Suprapubic skin (tissue), 4 donors: ENCODE data around the gene CYB561D1. TPM values are rescaled to one million over a fixed set of nuclear protein-coding genes. Genes with fewer than 3 reads are reported as not detected.

ENCODE experiments used
- DNase-seq, 2 donors: peaks; one replicate each; pipeline ENCODE4 v3.0.0-alpha.2; 2019; ENCODE audit warnings: low spot score in 2 of 2
- H3K27ac ChIP-seq: fragments of 200-600 bp; sonication (generic); one replicate; pipeline ENCODE4 v1.5.1; 2019
- H3K27me3 ChIP-seq: fragments of 200-600 bp; sonication (generic); one replicate; pipeline ENCODE4 v1.5.1; 2019
- H3K36me3 ChIP-seq: fragments of 200-600 bp; sonication (generic); one replicate; pipeline ENCODE4 v1.5.1; 2019
- H3K4me1 ChIP-seq: fragments of 200-600 bp; sonication (generic); one replicate; pipeline ENCODE4 v1.5.1; 2019
- H3K4me3 ChIP-seq: fragments of 200-600 bp; sonication (generic); one replicate; pipeline ENCODE4 v1.5.1; 2019; ENCODE audit warnings: mild to moderate bottlenecking
- H3K9me3 ChIP-seq: fragments of 200-600 bp; sonication (generic); one replicate; pipeline ENCODE4 v1.5.1; 2019
- EP300 ChIP-seq: sonication (generic); formaldehyde crosslinking; IDR thresholded peaks from one replicate; pipeline ENCODE4 v1.6.1; 2017; ENCODE audit warnings: antibody characterized with exemption
- POLR2A ChIP-seq, 2 donors: fragments of 450-650 bp; IDR thresholded peaks; one replicate each; pipeline ENCODE4 v1.6.1; 2017; ENCODE audit warnings: antibody characterized with exemption in 2 of 2, mild to moderate bottlenecking in 2 of 2, moderate library complexity in 2 of 2
- POLR2AphosphoS5 ChIP-seq, 3 donors: sonication (generic); formaldehyde crosslinking; IDR thresholded peaks; one replicate each; pipeline ENCODE4 v1.6.1; 2017; ENCODE audit warnings: antibody characterized with exemption in 3 of 3
- WGBS: methylation state at CpG from one replicate; pipeline ENCODE4 v1.1.5; 2018; 5-methylcytosine and 5-hydroxymethylcytosine counted together
- total RNA-seq, 4 donors: library from RNA; depleted of rRNA; stranded (reverse); fragments of >200 nt; gene quantifications; one replicate each; pipeline ENCODE4 v1.1.0, GENCODE V29; 2016
- TF ChIP-seq, protein P1 (sequence below), 2 donors: fragments of 200-600 bp in 1 of 2; fragments of 450-650 bp in 1 of 2; sonication (generic) in 1 of 2; IDR thresholded peaks; one replicate each; pipeline ENCODE4 v1.5.1; 2016 to 2019; ENCODE audit warnings: antibody characterized with exemption in 2 of 2, mild to moderate bottlenecking in 1 of 2, moderate library complexity in 1 of 2

CYB561D1 gene
- total RNA-seq, 4 donors from 2014 or later = 12.3 to 27.4 (median 24.7) TPM

DNA sequence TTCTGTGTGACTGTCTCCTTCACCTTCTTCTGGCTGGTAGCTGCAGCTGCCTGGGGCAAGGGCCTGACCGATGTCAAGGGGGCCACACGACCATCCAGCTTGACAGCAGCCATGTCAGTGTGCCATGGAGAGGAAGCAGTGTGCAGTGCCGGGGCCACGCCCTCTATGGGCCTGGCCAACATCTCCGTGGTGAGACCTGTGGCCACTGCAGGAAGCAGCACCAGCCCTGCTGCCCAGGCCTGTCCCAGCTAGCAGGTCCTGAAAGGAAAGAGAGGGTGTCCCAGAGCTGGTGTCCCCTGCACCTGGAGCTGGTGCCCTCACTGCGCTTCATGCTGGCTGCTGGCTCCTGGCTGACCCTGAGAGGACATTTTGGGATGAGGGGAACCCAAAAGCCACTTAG lies 16.1 kb upstream of the CYB561D1 start:
- 60% methylated on average over 3 of the region's 6 CpGs for WGBS
- H3K9me3 ChIP-seq = no peaks in the 10 kb centered on the region
- H3K36me3 ChIP-seq = no peaks in the 10 kb centered on the region
- no peak for DNase-seq
- TF ChIP-seq POLR2A (IDR thresholded peaks at IDR 0.05) = no peak
- TF ChIP-seq EP300 = no peak
- TF ChIP-seq POLR2AphosphoS5 (IDR thresholded peaks at IDR 0.05) = no peak
- TF ChIP-seq, protein P1, sequence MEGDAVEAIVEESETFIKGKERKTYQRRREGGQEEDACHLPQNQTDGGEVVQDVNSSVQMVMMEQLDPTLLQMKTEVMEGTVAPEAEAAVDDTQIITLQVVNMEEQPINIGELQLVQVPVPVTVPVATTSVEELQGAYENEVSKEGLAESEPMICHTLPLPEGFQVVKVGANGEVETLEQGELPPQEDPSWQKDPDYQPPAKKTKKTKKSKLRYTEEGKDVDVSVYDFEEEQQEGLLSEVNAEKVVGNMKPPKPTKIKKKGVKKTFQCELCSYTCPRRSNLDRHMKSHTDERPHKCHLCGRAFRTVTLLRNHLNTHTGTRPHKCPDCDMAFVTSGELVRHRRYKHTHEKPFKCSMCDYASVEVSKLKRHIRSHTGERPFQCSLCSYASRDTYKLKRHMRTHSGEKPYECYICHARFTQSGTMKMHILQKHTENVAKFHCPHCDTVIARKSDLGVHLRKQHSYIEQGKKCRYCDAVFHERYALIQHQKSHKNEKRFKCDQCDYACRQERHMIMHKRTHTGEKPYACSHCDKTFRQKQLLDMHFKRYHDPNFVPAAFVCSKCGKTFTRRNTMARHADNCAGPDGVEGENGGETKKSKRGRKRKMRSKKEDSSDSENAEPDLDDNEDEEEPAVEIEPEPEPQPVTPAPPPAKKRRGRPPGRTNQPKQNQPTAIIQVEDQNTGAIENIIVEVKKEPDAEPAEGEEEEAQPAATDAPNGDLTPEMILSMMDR (IDR thresholded peaks at IDR 0.05) = no peak
- H3K4me1 ChIP-seq = no peaks in the 10 kb centered on the region
- no peak overlapping the region for H3K27ac ChIP-seq
- H3K27me3 ChIP-seq = peaks cover 15% of the 10 kb centered on the region
- H3K4me3 ChIP-seq = no peak overlapping the region

DNA sequence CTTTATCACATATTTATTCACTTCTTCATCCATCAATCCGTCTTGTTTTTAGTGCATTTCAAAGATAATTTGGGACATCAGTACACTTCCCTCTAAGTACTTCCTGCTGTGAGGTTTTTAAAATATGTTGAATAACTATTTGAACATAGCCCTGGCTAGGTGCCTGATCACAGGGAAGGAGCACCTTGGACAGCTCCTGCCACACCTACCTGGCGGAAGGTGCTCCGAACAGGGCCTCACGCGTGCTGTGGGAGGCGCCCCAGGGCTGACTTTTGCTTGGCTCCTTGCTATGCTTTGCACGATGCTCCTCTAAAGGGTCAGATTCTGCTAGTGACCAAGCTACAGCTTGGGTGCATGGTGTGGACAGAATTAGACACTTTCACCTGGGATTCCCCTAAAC lies 15.1 kb upstream of the CYB561D1 start:
- no peak overlapping the region for H3K27ac ChIP-seq
- no peaks in the 10 kb centered on the region for H3K36me3 ChIP-seq
- H3K4me3 ChIP-seq = no peak overlapping the region
- WGBS = 12% methylated on average over 7 of the region's 7 CpGs
- no peak for TF ChIP-seq POLR2AphosphoS5 (IDR thresholded peaks at IDR 0.05)
- TF ChIP-seq, protein P1 (IDR thresholded peaks at IDR 0.05) = no peak
- TF ChIP-seq EP300 = no peak
- no peak for TF ChIP-seq POLR2A (IDR thresholded peaks at IDR 0.05)
- no peaks in the 10 kb centered on the region for H3K9me3 ChIP-seq
- DNase-seq = no peak
- peaks cover 15% of the 10 kb centered on the region for H3K27me3 ChIP-seq
- H3K4me1 ChIP-seq = peaks cover 6% of the 10 kb centered on the region

DNA sequence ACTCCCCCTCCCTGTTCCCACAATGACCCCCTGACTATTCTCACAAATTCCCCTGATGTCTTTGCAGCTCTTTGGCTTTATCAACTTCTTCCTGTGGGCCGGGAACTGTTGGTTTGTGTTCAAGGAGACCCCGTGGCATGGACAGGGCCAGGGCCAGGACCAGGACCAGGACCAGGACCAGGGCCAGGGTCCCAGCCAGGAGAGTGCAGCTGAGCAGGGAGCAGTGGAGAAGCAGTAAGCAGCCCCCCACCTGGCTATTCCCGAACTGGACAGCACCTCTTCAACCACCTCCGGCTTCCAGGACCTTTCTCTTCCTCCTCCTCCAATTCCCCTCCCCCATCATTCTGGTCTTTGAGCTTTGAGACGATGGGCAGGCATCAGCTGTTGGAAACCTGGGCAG lies 14.6 kb upstream of the CYB561D1 start:
- Histone ChIP-seq H3K27ac (no peak overlapping the region), H3K4me3 (no peak overlapping the region), H3K27me3 (peaks cover 15% of the 10 kb centered on the region), H3K36me3 (no peaks in the 10 kb centered on the region), H3K4me1 (peaks cover 9% of the 10 kb centered on the region), H3K9me3 (no peaks in the 10 kb centered on the region)
- WGBS = 67% methylated on average over 5 of the region's 5 CpGs
- no peak for DNase-seq
- TF ChIP-seq POLR2A (IDR thresholded peaks at IDR 0.05) (no peak), EP300 (no peak), POLR2AphosphoS5 (IDR thresholded peaks at IDR 0.05) (no peak)
- TF ChIP-seq, protein P1 (IDR thresholded peaks at IDR 0.05) = no peak

DNA sequence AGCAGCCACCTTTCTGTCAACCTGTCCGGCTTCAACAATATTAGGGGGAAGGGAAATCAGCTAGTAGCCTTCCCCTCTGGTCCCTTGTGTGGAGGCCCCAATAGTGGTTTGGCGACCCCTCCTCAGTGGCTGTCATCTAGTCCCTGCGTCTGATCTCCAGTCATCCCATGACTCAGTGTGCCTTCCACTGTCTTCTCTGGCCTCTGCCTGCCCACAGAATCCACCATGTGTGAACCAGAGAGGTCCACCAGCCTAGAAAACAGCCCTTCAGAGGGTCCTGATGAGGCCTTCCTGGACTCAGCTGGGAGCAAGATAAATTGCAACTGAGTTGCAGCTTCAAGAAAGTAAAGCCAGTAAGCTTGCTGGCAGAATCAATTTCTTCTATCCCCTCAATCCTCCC lies 14.0 kb upstream of the CYB561D1 start:
- Histone ChIP-seq H3K27me3 (peaks cover 15% of the 10 kb centered on the region), H3K36me3 (no peaks in the 10 kb centered on the region), H3K4me3 (no peak overlapping the region), H3K4me1 (peaks cover 15% of the 10 kb centered on the region), H3K9me3 (no peaks in the 10 kb centered on the region), H3K27ac (no peak overlapping the region)
- TF ChIP-seq, protein P1 (IDR thresholded peaks at IDR 0.05) = no peak
- TF ChIP-seq POLR2AphosphoS5 (IDR thresholded peaks at IDR 0.05) = no peak
- no peak for TF ChIP-seq EP300
- no peak for TF ChIP-seq POLR2A (IDR thresholded peaks at IDR 0.05)
- WGBS = 89% methylated on average over 3 of the region's 3 CpGs
- no peak for DNase-seq

DNA sequence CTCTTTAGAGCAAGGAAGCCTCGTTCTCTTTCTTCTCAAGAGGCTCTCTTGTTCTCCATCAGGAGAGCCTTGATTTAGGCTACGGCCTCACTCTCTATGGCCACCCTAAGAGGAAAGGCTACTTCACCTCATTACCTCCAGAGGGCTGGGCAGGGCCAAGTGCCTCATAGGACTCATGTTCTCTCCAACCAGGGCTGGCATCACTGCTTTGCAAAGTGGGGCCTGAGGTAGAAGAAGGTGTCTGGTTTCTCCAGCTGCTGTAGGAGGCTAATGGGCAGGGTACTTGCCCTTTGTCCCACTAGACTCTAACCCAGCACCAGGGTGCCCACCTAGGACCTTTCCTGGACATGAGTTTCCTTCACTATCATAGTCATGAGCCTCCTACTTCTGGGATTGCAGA lies 12.2 kb upstream of the CYB561D1 start:
- TF ChIP-seq EP300 = no peak
- peaks cover 7% of the 10 kb centered on the region for H3K27me3 ChIP-seq
- DNase-seq = no peak
- 93% methylated on average over 2 of the region's 2 CpGs for WGBS
- no peak overlapping the region for H3K4me3 ChIP-seq
- peaks cover 23% of the 10 kb centered on the region for H3K4me1 ChIP-seq
- H3K9me3 ChIP-seq = no peaks in the 10 kb centered on the region
- H3K36me3 ChIP-seq = no peaks in the 10 kb centered on the region
- no peak overlapping the region for H3K27ac ChIP-seq

DNA sequence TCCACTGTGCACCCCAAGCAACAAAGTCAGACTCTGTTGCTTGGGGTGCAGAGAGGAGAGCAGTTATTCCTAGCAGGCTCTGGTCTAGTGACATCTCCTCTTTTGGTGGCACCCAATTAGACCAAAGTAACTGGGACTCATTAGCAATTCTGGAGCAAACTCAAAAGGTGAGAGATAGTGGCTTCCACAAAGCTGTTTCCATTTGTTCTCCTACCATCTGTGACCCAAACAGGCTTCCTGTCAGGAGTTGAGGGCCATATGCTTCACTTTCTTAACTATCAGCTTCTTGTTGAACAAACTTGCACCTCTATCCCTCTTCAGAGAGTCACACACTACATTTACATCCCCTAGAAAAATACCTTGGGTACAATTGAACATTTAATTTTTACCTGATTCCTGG lies 11.7 kb upstream of the CYB561D1 start:
- no peak for TF ChIP-seq POLR2A (IDR thresholded peaks at IDR 0.05)
- TF ChIP-seq POLR2AphosphoS5 (IDR thresholded peaks at IDR 0.05) = no peak
- TF ChIP-seq, protein P1 (IDR thresholded peaks at IDR 0.05) = no peak
- TF ChIP-seq EP300 = no peak

More for the DNA sequence above, 11.7 kb upstream of the CYB561D1 start:
- peaks cover 23% of the 10 kb centered on the region for H3K4me1 ChIP-seq
- H3K9me3 ChIP-seq = no peaks in the 10 kb centered on the region
- DNase-seq = no peak
- H3K27ac ChIP-seq = no peak overlapping the region
- H3K4me3 ChIP-seq = no peak overlapping the region
- H3K36me3 ChIP-seq = no peaks in the 10 kb centered on the region
- peaks cover 3% of the 10 kb centered on the region for H3K27me3 ChIP-seq
